K562 (cell line): ENCODE results near the gene ACOT13. TPM values are rescaled to one million over a fixed set of nuclear protein-coding genes. Genes with fewer than 3 reads are reported as not detected.

Experiments used
- BRCA1 ChIP-seq, 2 experiments: fragments of 450-650 bp in 1 of 2; sonication (generic) in 1 of 2; formaldehyde crosslinking in 1 of 2; IDR thresholded peaks; 2 replicates each; pipeline versions ENCODE4 v1.5.0 to v1.6.1; 2017 to 2020; ENCODE audit warnings: mild to moderate bottlenecking in 1 of 2, missing genetic modification reagents in 1 of 2
- C11orf30 ChIP-seq: fragments of 450-650 bp; IDR thresholded peaks from 2 replicates; pipeline ENCODE4 v1.6.1; 2016; ENCODE audit warnings: low read depth, mild to moderate bottlenecking
- FOXA3 ChIP-seq, 2 experiments: fragments of 450-650 bp in 1 of 2; sonication (generic) in 1 of 2; formaldehyde crosslinking; IDR thresholded peaks in 1 of 2; conservative IDR thresholded peaks in 1 of 2; 2 replicates each; pipeline versions ENCODE4 v1.4.0 to v1.8.0; 2020 to 2022; ENCODE audit warnings: mild to moderate bottlenecking in 2 of 2, missing genetic modification reagents in 1 of 2
- FOXJ2 ChIP-seq: fragments of 200-800 bp; sonication (Bioruptor generic); IDR thresholded peaks from 2 replicates; pipeline ENCODE4 v1.6.1; 2016; ENCODE audit warnings: missing genetic modification characterization, missing compliant biosample characterization
- GABPB2 ChIP-seq: fragments of 250-450 bp; sonication (Bioruptor Pico); conservative IDR thresholded peaks from 2 replicates; pipeline ENCODE4 v1.5.1; 2021; ENCODE audit warnings: mild to moderate bottlenecking
- HNRNPL ChIP-seq: fragments of 200-400 bp; formaldehyde crosslinking; IDR thresholded peaks from 2 replicates; pipeline ENCODE4 v1.6.1; 2017; ENCODE audit warnings: low read depth, mild to moderate bottlenecking, low read length
- MBD1 ChIP-seq: fragments of 250-450 bp; sonication (Bioruptor Pico); IDR thresholded peaks from 2 replicates; pipeline ENCODE4 v1.8.0; 2022; ENCODE audit warnings: inconsistent platforms
- MEF2A ChIP-seq: IDR thresholded peaks from 2 replicates; pipeline ENCODE4 v1.6.1; 2011; ENCODE audit warnings: low read depth, mild to moderate bottlenecking, low read length, moderate library complexity; ENCODE audit not compliant: control insufficient read depth
- THRA ChIP-seq: fragments of 450-650 bp; IDR thresholded peaks from 2 replicates; pipeline ENCODE4 v1.6.1; 2017; ENCODE audit warnings: mild to moderate bottlenecking, moderate library complexity
- ZNF184 ChIP-seq: sonication (generic); formaldehyde crosslinking; IDR thresholded peaks from 2 replicates; pipeline ENCODE4 v1.5.0; 2020; ENCODE audit warnings: missing genetic modification reagents
- ZNF253 ChIP-seq: fragments of 250-450 bp; sonication (Bioruptor Pico); conservative IDR thresholded peaks from 2 replicates; pipeline ENCODE4 v1.6.1; 2021; ENCODE audit warnings: mild to moderate bottlenecking
- ZNF431 ChIP-seq: sonication (generic); formaldehyde crosslinking; IDR thresholded peaks from 2 replicates; pipeline ENCODE4 v1.8.0; 2022; ENCODE audit warnings: mild to moderate bottlenecking, missing genetic modification reagents
- ZNF551 ChIP-seq: fragments of 250-450 bp; sonication (Bioruptor Pico); IDR thresholded peaks from 2 replicates; pipeline ENCODE4 v1.5.0; 2021; ENCODE audit warnings: mild to moderate bottlenecking, moderate library complexity
- polyA plus RNA-seq, 8 experiments: library from polyadenylated mRNA; depleted of rRNA in 4 of 8; stranded (reverse) in 5 of 8; unstranded in 3 of 8; fragments of >200 nt; fragmentation: Nextera tagmentation in 2 of 8; fragmentation: Illumina TruSeq in 1 of 8; extraction: Ambion mirVana in 2 of 8; extraction: Trizol in 1 of 8; gene quantifications; 2 replicates each; pipeline versions ENCODE4 v1.2.1 to v1.2.3, GENCODE V29; 2011 to 2014; ENCODE audit warnings: inconsistent platforms in 1 of 8, missing spikeins in 1 of 8
- total RNA-seq, 7 experiments: library from RNA; depleted of rRNA in 6 of 7; stranded (reverse); fragments of >200 nt in 6 of 7; fragmentation: Illumina TruSeq in 2 of 7; extraction: Trizol in 2 of 7; gene quantifications; 2 replicates each; pipeline versions ENCODE4 v1.2.1 to v1.2.3, GENCODE V29; 2011 to 2021; ENCODE audit warnings: low replicate concordance in 1 of 7

Gene ACOT13
- total and polyA plus RNA-seq, 9 of the 15 experiments (the other 6 are each of a cell fraction or from before 2014, with no cell fraction given): 14.1 to 129 (median 65.7) TPM

GRCh38 chr6:24666641-24667377, at the start of gene ACOT13, which contains the start of gene TDP2 (continued):
- TF ChIP-seq C11orf30 (peak; percentile 88), MEF2A (peak; percentile 33; the same call in 1 of the 2 replicates), ZNF551 (no peak), MBD1 (CRISPR knock-in tag) (no peak), GABPB2 (CRISPR knock-in tag) (peak; percentile 74; the same call in 1 of the 2 replicates), THRA (no peak), FOXJ2 (tag) (peak; percentile 19; the same call in 1 of the 2 replicates), ZNF253 (CRISPR knock-in tag) (no peak), BRCA1 (IDR thresholded peaks at IDR 0.05) (no peak), BRCA1 (CRISPR knock-in tag; IDR thresholded peaks at IDR 0.05) (no peak), FOXA3 (CRISPR knock-in tag; conservative IDR thresholded peaks at IDR 0.05 in 1 of 2, IDR thresholded peaks at IDR 0.05 in 1 of 2) (no peak; a peak in 1 of 4 replicates), ZNF184 (CRISPR knock-in tag) (no peak), ZNF431 (CRISPR knock-in tag) (0 out of 2 replicates have a peak, but pooled peaks have one; percentile 13), HNRNPL (no peak)
